ENCODE results near the gene ULBP2. TPM values are rescaled to one million over a fixed set of nuclear protein-coding genes. Genes with fewer than 3 reads are reported as not detected.

The ULBP2 gene
- total and polyA plus RNA-seq, 2 of the 8 experiments (the other 6 are each of a cell fraction or from before 2014, with no cell fraction given) = 0.05 TPM; not detected in 1

- 59% methylated on average over 5 of the region's 5 CpGs; no CpG with 5 or more reads in 1 of the 2 experiments for WGBS, 2 experiments (ENCODE audit: extremely low coverage in 1 of 2, insufficient coverage in 1 of 2, insufficient read length in 1 of 2, insufficient replicate concordance in 2 of 2, low coverage in 1 of 2, low lambda C conversion rate in 2 of 2, missing lambda C conversion rate in 1 of 2)
- TF ChIP-seq CTBP2 (IDR thresholded peaks at IDR 0.05; ENCODE audit: borderline replicate concordance, insufficient read depth, insufficient read length, low read length) (no peak), HDAC6 (IDR thresholded peaks at IDR 0.05; ENCODE audit: low read depth, low read length) (no peak), NRF1 (IDR thresholded peaks at IDR 0.05; ENCODE audit: low read depth, low read length) (no peak), ATF3 (IDR thresholded peaks at IDR 0.05; ENCODE audit: insufficient read depth, low read depth, low read length) (no peak), JUND (IDR thresholded peaks at IDR 0.05; ENCODE audit: low read length) (no peak), KDM4A (IDR thresholded peaks at IDR 0.05; ENCODE audit: low read depth, low read length, severe bottlenecking) (no peak), SRF (IDR thresholded peaks at IDR 0.05; ENCODE audit: low read depth, low read length) (no peak), RXRA (IDR thresholded peaks at IDR 0.05; ENCODE audit: insufficient read depth, low read depth, low read length) (no peak), SAP30 (IDR thresholded peaks at IDR 0.05; ENCODE audit: insufficient read depth, insufficient replicate concordance, low read length) (no peak), BACH1 (IDR thresholded peaks at IDR 0.05; ENCODE audit: low read length) (no peak), MAFK (IDR thresholded peaks at IDR 0.05; ENCODE audit: low read depth, low read length) (no peak), SIX5 (IDR thresholded peaks at IDR 0.05; ENCODE audit: low read depth, low read length) (no peak), EZH2 (IDR thresholded peaks at IDR 0.05; ENCODE audit: low read depth, low read length, severe bottlenecking) (peak; percentile 49)
Observed at GRCh38 chr6:149984773-149985172, 43.0 kb downstream of the ULBP2 start.

More at GRCh38 chr6:149984773-149985172, 43.0 kb downstream of the ULBP2 start:
- Histone ChIP-seq H2BK12ac (ENCODE audit: low read depth, low read length) (0 out of 2 replicates have a peak overlapping the region, but pooled peaks have one; percentile 12), H4K8ac (ENCODE audit: extremely low read depth, insufficient read depth, low read length) (no peak overlapping the region), H3K27me3 (replicated peaks in 1 of 4; ENCODE audit: control insufficient read depth in 3 of 4, extremely low read depth in 1 of 4, insufficient read depth in 3 of 4, low read length in 3 of 4) (peaks cover 66 to 86% (median 80%) of the 10 kb centered on the region in 4 experiments), H2AK5ac (ENCODE audit: low read depth, low read length) (peak overlapping the region; percentile 30; the same call in 1 of the 2 replicates), H2BK120ac (replicated peaks; ENCODE audit: low read depth, low read length) (no peak overlapping the region), H3K4me2 (ENCODE audit: insufficient read depth in 1 of 2, low read depth in 2 of 2, low read length in 2 of 2) (no peak overlapping the region), H3K4me1 (replicated peaks in 1 of 4; ENCODE audit: control insufficient read depth in 3 of 4, insufficient read depth in 4 of 4, low read length in 3 of 4) (peaks cover 0 to 8% (median 7%) of the 10 kb centered on the region in 4 experiments; a peak in 6 of 7 replicates), H3K79me1 (ENCODE audit: low read depth, low read length) (no peaks in the 10 kb centered on the region), H2BK20ac (ENCODE audit: low read length) (peak overlapping the region; percentile 13; the same call in 1 of the 2 replicates), H3K9me3 (ENCODE audit: insufficient read depth in 2 of 2, low read depth in 1 of 2, low read length in 1 of 2) (no peaks in the 10 kb centered on the region; a peak in 1 of 4 replicates), H2BK15ac (ENCODE audit: low read length) (peak overlapping the region; percentile 65; the same call in 1 of the 2 replicates), H3K79me2 (ENCODE audit: control insufficient read depth in 1 of 2, insufficient read depth in 2 of 2, low read length in 2 of 2) (no peaks in the 10 kb centered on the region), H3K14ac (ENCODE audit: insufficient read length) (no peak overlapping the region), H3K27ac (ENCODE audit: low read depth, low read length) (no peak overlapping the region), H4K91ac (replicated peaks; ENCODE audit: insufficient read length, low read length) (no peak overlapping the region), H2AFZ (ENCODE audit: low read length) (no peak overlapping the region), H3K23ac (ENCODE audit: insufficient read length) (no peak overlapping the region), H3K4me3 (ENCODE audit: extremely low read depth in 1 of 4, insufficient read depth in 2 of 4, low read depth in 3 of 4, low read length in 4 of 4) (no peak overlapping the region), H3K18ac (ENCODE audit: extremely low read depth, low read length) (no peak overlapping the region), H3K56ac (replicated peaks; ENCODE audit: insufficient read length, low read depth, low read length) (no peak overlapping the region), H3K9ac (replicated peaks in 1 of 4; ENCODE audit: extremely low read depth in 1 of 4, low read depth in 3 of 4, low read length in 3 of 4) (no peak overlapping the region), H2BK5ac (ENCODE audit: low read depth, low read length) (no peak overlapping the region), H4K20me1 (replicated peaks in 1 of 2; ENCODE audit: control insufficient read depth in 1 of 2, insufficient read depth in 2 of 2, low read length in 2 of 2) (peaks cover 5 to 15% of the 10 kb centered on the region in 2 experiments), H3K36me3 (ENCODE audit: control insufficient read depth in 2 of 4, insufficient read depth in 4 of 4, low read length in 3 of 4) (no peaks in the 10 kb centered on the region), H3K23me2 (ENCODE audit: low read depth, low read length) (no peaks in the 10 kb centered on the region; the same call in 1 of the 2 replicates), H3K4ac (replicated peaks; ENCODE audit: insufficient read length, low read depth, low read length) (no peak overlapping the region), H4K5ac (ENCODE audit: insufficient read length, low read depth, low read length) (no peak overlapping the region)
- POLR2A ChIA-PET (ENCODE audit: partially characterized antibody) = no interaction called here
- CTCF ChIA-PET (ENCODE audit: partially characterized antibody) = no interaction called here
- FAIRE-seq = no peak
- no peak for DNase-seq (ENCODE audit: low read depth in 1 of 2, low spot score in 2 of 2)

Measured in H1 (cell line).